Endothelial cell of umbilical vein (primary cell): ENCODE results near the gene TBC1D13.

Experiments
- EZH2 ChIP-seq: IDR thresholded peaks from 2 replicates; pipeline ENCODE4 v1.6.1; 2012; ENCODE audit warnings: borderline replicate concordance, low read depth, mild to moderate bottlenecking, moderate library complexity, low read length, inconsistent platforms; ENCODE audit not compliant: severe bottlenecking
- FOS ChIP-seq: IDR thresholded peaks from 2 replicates; pipeline ENCODE4 v1.6.1; 2011; ENCODE audit warnings: mild to moderate bottlenecking, low read length, moderate library complexity, borderline replicate concordance; ENCODE audit not compliant: insufficient read depth
- GATA2 ChIP-seq: IDR thresholded peaks from 2 replicates; pipeline ENCODE4 v1.7.0; 2011; ENCODE audit warnings: low read depth, mild to moderate bottlenecking, moderate library complexity, mixed read lengths, low read length; ENCODE audit not compliant: insufficient read length, insufficient read depth
- JUN ChIP-seq: IDR thresholded peaks from 2 replicates; pipeline ENCODE4 v1.6.1; 2011; ENCODE audit warnings: borderline replicate concordance, low read depth; ENCODE audit not compliant: insufficient read length, insufficient read depth
- MAX ChIP-seq: IDR thresholded peaks from 2 replicates; pipeline ENCODE4 v1.6.1; 2011; ENCODE audit not compliant: insufficient read depth, insufficient read length
- MYC ChIP-seq: IDR thresholded peaks from one replicate; pipeline ENCODE4 v1.6.1; 2011; ENCODE audit warnings: mild to moderate bottlenecking, low read depth, low read length
- POLR2A ChIP-seq: IDR thresholded peaks from 2 replicates; pipeline ENCODE4 v1.6.1; 2012; ENCODE audit warnings: low read depth, mild to moderate bottlenecking, control low read depth, low read length
- POLR2AphosphoS5 ChIP-seq: IDR thresholded peaks from 2 replicates; pipeline ENCODE4 v1.6.1; 2012; ENCODE audit warnings: low read depth, mild to moderate bottlenecking, control low read depth, low read length, moderate library complexity; ENCODE audit not compliant: insufficient read depth
- TF ChIP-seq, protein P1 (sequence below), 2 donors: IDR thresholded peaks; 1 replicate in 1 of 2; 2 replicates in 1 of 2; pipeline ENCODE4 v1.5.1; 2011; ENCODE audit warnings: low read length in 2 of 2, mild to moderate bottlenecking in 2 of 2, moderate library complexity in 2 of 2, control low read depth in 1 of 2, inconsistent platforms in 1 of 2, low read depth in 1 of 2; ENCODE audit not compliant: insufficient read depth in 1 of 2; ENCODE audit errors: extremely low read depth in 1 of 2

DNA sequence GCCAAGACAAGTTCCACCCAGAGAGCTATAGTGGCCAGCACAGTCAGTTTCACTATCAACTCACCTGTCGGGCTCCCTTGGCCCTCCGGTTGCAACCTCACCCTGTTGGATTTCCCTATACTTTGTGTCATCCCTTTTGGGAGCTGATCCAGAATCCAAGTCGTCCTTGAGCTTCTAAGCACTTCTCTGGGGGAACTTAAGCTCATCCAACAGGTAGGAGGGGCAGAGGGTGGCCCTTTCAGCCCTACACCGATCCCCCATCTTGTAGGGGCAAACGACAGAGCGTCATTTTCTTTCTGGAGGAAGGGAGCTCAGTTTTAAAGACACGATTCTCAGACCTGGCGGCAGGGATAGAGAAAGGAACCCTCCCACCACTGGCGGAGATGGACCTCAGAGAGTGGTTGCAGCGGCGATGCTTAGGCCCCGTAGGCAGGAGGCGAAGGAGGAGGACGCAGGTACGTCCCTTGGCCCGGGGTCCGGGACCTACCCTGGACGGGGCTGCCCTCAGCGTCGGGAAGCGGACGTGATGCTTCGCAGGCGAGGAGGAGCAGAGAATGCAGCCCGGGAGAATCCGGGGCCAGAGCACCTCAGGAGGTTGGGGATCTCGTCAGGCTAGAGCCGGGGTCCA is 15.8 kb upstream of the TBC1D13 start:
- TF ChIP-seq, protein P1, sequence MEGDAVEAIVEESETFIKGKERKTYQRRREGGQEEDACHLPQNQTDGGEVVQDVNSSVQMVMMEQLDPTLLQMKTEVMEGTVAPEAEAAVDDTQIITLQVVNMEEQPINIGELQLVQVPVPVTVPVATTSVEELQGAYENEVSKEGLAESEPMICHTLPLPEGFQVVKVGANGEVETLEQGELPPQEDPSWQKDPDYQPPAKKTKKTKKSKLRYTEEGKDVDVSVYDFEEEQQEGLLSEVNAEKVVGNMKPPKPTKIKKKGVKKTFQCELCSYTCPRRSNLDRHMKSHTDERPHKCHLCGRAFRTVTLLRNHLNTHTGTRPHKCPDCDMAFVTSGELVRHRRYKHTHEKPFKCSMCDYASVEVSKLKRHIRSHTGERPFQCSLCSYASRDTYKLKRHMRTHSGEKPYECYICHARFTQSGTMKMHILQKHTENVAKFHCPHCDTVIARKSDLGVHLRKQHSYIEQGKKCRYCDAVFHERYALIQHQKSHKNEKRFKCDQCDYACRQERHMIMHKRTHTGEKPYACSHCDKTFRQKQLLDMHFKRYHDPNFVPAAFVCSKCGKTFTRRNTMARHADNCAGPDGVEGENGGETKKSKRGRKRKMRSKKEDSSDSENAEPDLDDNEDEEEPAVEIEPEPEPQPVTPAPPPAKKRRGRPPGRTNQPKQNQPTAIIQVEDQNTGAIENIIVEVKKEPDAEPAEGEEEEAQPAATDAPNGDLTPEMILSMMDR (IDR thresholded peaks at IDR 0.05; ENCODE audit: extremely low read depth in 1 of 2, insufficient read depth in 1 of 2, low read depth in 1 of 2, low read length in 2 of 2), result no peak
- TF ChIP-seq POLR2AphosphoS5, result no peak
- TF ChIP-seq POLR2A, result no peak
- no peak for TF ChIP-seq FOS
- TF ChIP-seq MAX, result no peak
- no peak for TF ChIP-seq EZH2
- no peak for TF ChIP-seq GATA2
- TF ChIP-seq JUN, result no peak
- TF ChIP-seq MYC, result no peak
